ENCODE measurements around the gene DNAH9.

DNAH9 gene

GRCh38 chr17:11559601-11560000 lies 38.7 kb upstream of the DNAH9 start:
- TF ChIP-seq, protein P1, sequence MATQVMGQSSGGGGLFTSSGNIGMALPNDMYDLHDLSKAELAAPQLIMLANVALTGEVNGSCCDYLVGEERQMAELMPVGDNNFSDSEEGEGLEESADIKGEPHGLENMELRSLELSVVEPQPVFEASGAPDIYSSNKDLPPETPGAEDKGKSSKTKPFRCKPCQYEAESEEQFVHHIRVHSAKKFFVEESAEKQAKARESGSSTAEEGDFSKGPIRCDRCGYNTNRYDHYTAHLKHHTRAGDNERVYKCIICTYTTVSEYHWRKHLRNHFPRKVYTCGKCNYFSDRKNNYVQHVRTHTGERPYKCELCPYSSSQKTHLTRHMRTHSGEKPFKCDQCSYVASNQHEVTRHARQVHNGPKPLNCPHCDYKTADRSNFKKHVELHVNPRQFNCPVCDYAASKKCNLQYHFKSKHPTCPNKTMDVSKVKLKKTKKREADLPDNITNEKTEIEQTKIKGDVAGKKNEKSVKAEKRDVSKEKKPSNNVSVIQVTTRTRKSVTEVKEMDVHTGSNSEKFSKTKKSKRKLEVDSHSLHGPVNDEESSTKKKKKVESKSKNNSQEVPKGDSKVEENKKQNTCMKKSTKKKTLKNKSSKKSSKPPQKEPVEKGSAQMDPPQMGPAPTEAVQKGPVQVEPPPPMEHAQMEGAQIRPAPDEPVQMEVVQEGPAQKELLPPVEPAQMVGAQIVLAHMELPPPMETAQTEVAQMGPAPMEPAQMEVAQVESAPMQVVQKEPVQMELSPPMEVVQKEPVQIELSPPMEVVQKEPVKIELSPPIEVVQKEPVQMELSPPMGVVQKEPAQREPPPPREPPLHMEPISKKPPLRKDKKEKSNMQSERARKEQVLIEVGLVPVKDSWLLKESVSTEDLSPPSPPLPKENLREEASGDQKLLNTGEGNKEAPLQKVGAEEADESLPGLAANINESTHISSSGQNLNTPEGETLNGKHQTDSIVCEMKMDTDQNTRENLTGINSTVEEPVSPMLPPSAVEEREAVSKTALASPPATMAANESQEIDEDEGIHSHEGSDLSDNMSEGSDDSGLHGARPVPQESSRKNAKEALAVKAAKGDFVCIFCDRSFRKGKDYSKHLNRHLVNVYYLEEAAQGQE (IDR thresholded peaks at IDR 0.05; ENCODE audit: insufficient replicate concordance, low read depth): no peak
- TF ChIP-seq SPI1 (IDR thresholded peaks at IDR 0.05; ENCODE audit: borderline replicate concordance, low read depth): no peak
- TF ChIP-seq POLR2AphosphoS5 (IDR thresholded peaks at IDR 0.05; ENCODE audit: low read depth): no peak
- no peak for TF ChIP-seq GABPA (IDR thresholded peaks at IDR 0.05; ENCODE audit: low read depth)
- TF ChIP-seq, protein P2, sequence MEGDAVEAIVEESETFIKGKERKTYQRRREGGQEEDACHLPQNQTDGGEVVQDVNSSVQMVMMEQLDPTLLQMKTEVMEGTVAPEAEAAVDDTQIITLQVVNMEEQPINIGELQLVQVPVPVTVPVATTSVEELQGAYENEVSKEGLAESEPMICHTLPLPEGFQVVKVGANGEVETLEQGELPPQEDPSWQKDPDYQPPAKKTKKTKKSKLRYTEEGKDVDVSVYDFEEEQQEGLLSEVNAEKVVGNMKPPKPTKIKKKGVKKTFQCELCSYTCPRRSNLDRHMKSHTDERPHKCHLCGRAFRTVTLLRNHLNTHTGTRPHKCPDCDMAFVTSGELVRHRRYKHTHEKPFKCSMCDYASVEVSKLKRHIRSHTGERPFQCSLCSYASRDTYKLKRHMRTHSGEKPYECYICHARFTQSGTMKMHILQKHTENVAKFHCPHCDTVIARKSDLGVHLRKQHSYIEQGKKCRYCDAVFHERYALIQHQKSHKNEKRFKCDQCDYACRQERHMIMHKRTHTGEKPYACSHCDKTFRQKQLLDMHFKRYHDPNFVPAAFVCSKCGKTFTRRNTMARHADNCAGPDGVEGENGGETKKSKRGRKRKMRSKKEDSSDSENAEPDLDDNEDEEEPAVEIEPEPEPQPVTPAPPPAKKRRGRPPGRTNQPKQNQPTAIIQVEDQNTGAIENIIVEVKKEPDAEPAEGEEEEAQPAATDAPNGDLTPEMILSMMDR (IDR thresholded peaks at IDR 0.05; ENCODE audit: insufficient read depth, low read length): no peak

DNA sequence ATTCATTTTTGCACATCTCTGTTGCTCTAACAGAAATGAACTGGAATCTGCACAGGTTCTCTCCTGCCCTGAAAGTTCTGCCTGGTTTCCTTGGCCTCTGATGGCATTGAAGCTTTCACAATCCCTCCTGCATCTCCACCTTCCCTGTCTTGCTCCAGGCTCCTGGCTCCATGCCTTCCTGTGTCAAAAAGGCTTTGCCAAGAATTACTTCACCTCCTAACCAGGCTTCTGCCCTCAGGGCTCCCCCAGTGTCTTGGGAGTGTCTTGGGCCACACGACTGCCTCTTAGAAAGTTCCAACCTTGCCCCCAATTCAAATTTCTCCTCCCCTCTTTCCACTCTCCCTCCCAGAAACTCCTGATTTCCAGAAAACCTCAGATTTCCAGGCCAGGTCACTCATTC lies 37.0 kb upstream of the DNAH9 start:
- TF ChIP-seq, protein P1 (IDR thresholded peaks at IDR 0.05; ENCODE audit: insufficient replicate concordance, low read depth): no peak
- TF ChIP-seq, protein P2 (IDR thresholded peaks at IDR 0.05; ENCODE audit: insufficient read depth, low read length): no peak
- TF ChIP-seq SPI1 (IDR thresholded peaks at IDR 0.05; ENCODE audit: borderline replicate concordance, low read depth): no peak
- H3K4me3 ChIP-seq (replicated peaks; ENCODE audit: insufficient read depth, low read length): no peak overlapping the region
- H3K27me3 ChIP-seq (ENCODE audit: insufficient read depth, poor library complexity, severe bottlenecking): no peaks in the 10 kb centered on the region
- no peak overlapping the region for H3K27ac ChIP-seq (replicated peaks)
- DNase-seq (ENCODE audit: low read depth in 1 of 2, low spot score in 1 of 2): no peak

More at GRCh38 chr17:11559601-11560000, 38.7 kb upstream of the DNAH9 start:
- no peak for DNase-seq (ENCODE audit: low read depth in 1 of 2, low spot score in 1 of 2)
- no peak overlapping the region for H3K27ac ChIP-seq (replicated peaks)
- no peaks in the 10 kb centered on the region for H3K27me3 ChIP-seq (ENCODE audit: insufficient read depth, poor library complexity, severe bottlenecking)
- no peak overlapping the region for H3K4me3 ChIP-seq (replicated peaks; ENCODE audit: insufficient read depth, low read length)

- H3K27ac ChIP-seq (replicated peaks): no peak overlapping the region
- H3K27me3 ChIP-seq (ENCODE audit: insufficient read depth, poor library complexity, severe bottlenecking): no peaks in the 10 kb centered on the region
- TF ChIP-seq, protein P2 (IDR thresholded peaks at IDR 0.05; ENCODE audit: insufficient read depth, low read length): no peak
- no peak for TF ChIP-seq POLR2AphosphoS5 (IDR thresholded peaks at IDR 0.05; ENCODE audit: low read depth)
- TF ChIP-seq SPI1 (IDR thresholded peaks at IDR 0.05; ENCODE audit: borderline replicate concordance, low read depth): no peak
- no peak for TF ChIP-seq GABPA (IDR thresholded peaks at IDR 0.05; ENCODE audit: low read depth)
- TF ChIP-seq, protein P1 (IDR thresholded peaks at IDR 0.05; ENCODE audit: insufficient replicate concordance, low read depth): no peak
- no peak overlapping the region for H3K4me3 ChIP-seq (replicated peaks; ENCODE audit: insufficient read depth, low read length)
- DNase-seq (ENCODE audit: low read depth in 1 of 2, low spot score in 1 of 2): no peak
Observed at GRCh38 chr17:11561702-11562101, 36.6 kb upstream of the DNAH9 start.
